HFF-Myc (cell line): ENCODE results near the gene ADARB1.

Experiments used
- DNase-seq: peaks from one replicate; pipeline ENCODE4 v3.0.0-alpha.2; 2011; ENCODE audit warnings: low read depth; ENCODE audit errors: extremely low read depth
- H3K4me3 ChIP-seq: replicated peaks from 2 replicates; pipeline ENCODE4 v1.5.1; 2011; ENCODE audit warnings: low read depth, mild to moderate bottlenecking, control low read depth, low read length
- TF ChIP-seq, protein P1 (sequence below): IDR thresholded peaks from 2 replicates; pipeline ENCODE4 v1.5.1; 2012; ENCODE audit warnings: mild to moderate bottlenecking, low read depth, low read length, control low read depth; ENCODE audit errors: missing control alignments

ADARB1 gene

DNA sequence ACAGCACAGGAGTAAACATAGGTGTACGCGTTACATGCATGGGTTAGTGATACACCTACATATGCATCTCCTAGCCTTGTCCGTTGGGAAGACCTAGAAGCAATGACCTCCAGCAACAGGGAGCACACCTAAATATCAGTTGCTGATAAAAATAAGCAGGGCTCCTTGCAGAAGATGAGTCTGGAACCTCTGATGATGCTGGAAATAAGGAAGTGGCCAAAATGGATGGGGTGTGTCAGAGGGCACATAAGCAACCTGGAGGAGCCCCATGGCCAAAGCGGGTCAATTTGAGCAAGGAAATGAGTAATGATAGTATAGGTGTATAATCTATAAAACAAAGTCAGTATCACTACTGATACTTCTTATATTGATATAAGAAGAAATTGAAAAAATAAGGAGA lies 13.7 kb downstream of the ADARB1 start:
- TF ChIP-seq, protein P1, sequence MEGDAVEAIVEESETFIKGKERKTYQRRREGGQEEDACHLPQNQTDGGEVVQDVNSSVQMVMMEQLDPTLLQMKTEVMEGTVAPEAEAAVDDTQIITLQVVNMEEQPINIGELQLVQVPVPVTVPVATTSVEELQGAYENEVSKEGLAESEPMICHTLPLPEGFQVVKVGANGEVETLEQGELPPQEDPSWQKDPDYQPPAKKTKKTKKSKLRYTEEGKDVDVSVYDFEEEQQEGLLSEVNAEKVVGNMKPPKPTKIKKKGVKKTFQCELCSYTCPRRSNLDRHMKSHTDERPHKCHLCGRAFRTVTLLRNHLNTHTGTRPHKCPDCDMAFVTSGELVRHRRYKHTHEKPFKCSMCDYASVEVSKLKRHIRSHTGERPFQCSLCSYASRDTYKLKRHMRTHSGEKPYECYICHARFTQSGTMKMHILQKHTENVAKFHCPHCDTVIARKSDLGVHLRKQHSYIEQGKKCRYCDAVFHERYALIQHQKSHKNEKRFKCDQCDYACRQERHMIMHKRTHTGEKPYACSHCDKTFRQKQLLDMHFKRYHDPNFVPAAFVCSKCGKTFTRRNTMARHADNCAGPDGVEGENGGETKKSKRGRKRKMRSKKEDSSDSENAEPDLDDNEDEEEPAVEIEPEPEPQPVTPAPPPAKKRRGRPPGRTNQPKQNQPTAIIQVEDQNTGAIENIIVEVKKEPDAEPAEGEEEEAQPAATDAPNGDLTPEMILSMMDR = no peak
- no peak overlapping the region for H3K4me3 ChIP-seq
- DNase-seq = no peak

DNA sequence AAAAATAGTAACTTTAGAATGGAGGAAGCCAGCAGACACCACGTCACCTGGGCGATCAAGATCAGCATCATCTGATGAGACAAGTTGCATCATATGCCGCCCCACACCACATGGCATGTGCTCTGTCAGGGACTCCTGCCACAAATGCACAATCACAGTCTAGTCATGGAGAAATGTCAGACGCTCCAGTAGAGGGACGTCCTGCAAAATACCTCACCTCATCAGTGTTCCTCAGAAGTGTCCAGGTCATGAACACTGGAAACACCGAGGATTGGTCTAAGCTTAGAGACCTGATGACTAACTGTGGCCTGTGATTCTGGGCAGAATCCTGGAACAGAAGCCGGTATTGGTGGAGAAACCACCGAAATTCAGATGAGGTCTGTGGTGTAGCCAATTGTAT lies 14.3 kb downstream of the ADARB1 start:
- no peak overlapping the region for H3K4me3 ChIP-seq
- DNase-seq = no peak
- TF ChIP-seq, protein P1 = no peak

DNA sequence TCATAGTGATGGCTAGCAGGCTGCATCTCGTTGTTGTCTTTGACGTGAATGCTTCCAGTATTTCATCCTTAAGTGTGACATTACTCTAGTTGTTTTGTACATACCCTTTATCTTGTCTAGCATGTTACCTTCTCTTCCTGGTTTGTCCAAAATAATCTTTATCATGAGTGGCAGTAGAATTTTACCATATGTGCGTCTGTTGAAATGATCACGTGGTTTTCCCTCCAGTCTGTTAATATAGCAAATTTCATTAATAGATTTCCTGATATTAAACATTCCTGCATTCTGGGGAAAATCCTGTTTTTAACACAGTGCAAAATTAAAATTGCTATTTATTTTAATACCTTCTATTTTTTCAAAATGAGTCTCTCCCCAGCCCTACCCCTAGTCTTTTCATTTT lies 15.6 kb downstream of the ADARB1 start:
- H3K4me3 ChIP-seq = no peak overlapping the region
- TF ChIP-seq, protein P1 = no peak
- no peak for DNase-seq

DNA sequence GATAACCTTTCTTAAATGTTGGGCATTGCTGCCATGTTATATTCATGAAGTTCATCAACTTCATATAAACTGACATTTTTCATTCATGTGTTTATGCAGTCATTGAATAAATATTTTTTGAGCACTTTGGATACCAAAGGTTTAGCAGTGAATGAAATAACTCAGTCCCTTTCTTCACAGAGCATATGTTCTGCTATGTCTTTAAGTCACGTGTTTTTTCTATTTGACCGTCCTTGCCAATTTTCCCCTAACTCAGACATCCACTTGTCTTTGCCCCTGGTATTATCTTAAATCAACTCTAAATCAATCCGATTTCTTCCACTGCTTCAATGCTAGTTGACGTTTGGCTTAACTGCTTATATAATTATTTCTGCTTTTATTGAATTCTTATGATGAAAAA lies 16.6 kb downstream of the ADARB1 start:
- TF ChIP-seq, protein P1 = no peak
- no peak for DNase-seq
- no peak overlapping the region for H3K4me3 ChIP-seq

DNA sequence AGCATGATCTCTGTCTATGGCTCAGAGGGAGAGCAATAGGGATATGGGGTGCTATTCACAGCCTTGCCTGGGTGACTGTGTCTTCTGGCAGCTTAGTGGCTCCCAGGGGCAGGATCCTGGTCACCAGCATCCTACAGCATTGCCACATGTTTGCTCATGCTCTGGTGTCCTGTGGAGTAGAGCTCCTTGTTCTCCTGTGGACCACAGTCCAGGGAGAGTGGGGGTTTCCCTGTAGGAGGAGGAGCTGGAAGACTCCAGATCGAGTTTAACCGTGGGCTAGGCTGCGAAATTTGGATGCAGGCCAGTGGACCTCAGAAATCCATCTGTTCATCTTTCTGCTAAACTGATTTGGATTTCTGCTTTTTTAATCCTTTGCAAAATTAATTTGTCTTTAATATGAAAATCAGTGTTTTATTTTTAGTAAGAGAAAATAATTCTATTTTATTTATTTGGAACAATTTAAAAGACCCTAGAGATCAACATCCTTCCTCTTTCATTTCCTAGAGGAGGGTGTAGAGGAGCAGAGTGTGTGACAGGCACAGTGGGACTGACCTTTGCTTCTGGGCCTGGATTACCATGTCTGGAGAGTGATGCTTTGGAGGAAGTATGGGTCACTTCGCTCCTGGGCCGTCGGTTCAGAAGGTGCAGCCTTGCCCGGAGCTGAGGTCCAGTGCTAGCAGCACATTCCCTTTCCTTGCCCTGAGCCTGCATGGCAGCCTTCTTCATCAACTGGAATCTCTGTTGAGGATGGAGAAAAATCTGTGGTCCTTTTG lies 17.4 kb downstream of the ADARB1 start:
- DNase-seq = no peak
- TF ChIP-seq, protein P1 = no peak
- H3K4me3 ChIP-seq = no peak overlapping the region

DNA sequence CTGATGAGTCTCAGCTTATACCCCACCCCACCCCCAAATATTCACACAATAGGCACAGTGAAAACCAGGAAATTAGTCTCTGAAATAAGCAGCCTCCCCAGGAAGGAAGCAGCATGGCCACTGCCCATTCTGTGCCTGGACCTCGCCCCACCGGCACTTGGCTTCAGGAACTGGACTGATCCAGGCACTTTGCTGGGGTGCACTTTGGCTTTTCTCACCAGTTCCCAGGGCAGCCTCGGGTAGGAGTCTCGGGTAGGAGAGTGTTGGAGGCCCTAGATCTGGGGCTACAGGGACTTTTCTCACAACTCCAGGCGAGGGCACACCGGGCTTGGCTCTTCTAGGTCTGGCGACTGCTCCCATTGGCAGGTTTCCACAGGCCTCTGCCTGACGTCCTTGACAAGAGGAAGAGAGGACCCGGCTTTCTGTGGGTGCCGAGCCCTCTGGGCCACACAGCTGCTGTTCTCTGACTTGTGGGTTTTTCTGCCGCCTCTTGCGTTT lies 18.7 kb downstream of the ADARB1 start:
- DNase-seq = no peak
- TF ChIP-seq, protein P1 = no peak
- H3K4me3 ChIP-seq = no peak overlapping the region
